Prostate gland (tissue), 2 donors: ENCODE measurements around the gene XPO5.

Experiments
- POLR2A ChIP-seq: fragments of 450-650 bp; IDR thresholded peaks from one replicate; pipeline ENCODE4 v1.6.1; 2016; ENCODE audit warnings: antibody characterized with exemption, mild to moderate bottlenecking
- POLR2AphosphoS5 ChIP-seq: sonication (generic); formaldehyde crosslinking; IDR thresholded peaks from one replicate; pipeline ENCODE4 v1.6.1; 2017; ENCODE audit warnings: antibody characterized with exemption
- TF ChIP-seq, protein P1 (sequence below), 4 experiments: fragments of 200-600 bp in 2 of 4; fragments of 450-650 bp in 2 of 4; sonication (generic) in 2 of 4; IDR thresholded peaks; 1 replicate in 3 of 4; 2 replicates in 1 of 4; pipeline ENCODE4 v1.5.1; 2016 to 2019; ENCODE audit warnings: antibody characterized with exemption in 4 of 4, mild to moderate bottlenecking in 2 of 4, moderate library complexity in 2 of 4

DNA sequence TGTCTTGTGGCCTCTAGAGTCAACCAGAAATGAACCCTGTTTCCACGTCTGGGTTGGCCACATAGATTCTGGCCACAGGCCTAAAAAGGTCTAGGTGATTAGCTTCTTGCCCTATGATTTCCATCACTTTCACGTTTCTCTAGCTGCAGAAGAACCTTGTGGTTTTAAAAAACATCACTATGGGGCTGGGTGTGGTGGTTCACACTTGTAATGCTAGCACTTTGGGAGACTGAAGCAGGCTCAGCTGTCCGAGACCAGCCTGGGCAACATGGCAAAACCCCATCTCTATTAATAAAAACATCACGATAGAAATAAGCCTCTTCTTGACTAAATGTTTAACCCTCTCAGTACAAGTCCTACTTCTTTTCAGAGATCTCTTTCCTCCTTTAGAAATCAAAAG is 31.4 kb downstream of the XPO5 start:
- TF ChIP-seq, protein P1, sequence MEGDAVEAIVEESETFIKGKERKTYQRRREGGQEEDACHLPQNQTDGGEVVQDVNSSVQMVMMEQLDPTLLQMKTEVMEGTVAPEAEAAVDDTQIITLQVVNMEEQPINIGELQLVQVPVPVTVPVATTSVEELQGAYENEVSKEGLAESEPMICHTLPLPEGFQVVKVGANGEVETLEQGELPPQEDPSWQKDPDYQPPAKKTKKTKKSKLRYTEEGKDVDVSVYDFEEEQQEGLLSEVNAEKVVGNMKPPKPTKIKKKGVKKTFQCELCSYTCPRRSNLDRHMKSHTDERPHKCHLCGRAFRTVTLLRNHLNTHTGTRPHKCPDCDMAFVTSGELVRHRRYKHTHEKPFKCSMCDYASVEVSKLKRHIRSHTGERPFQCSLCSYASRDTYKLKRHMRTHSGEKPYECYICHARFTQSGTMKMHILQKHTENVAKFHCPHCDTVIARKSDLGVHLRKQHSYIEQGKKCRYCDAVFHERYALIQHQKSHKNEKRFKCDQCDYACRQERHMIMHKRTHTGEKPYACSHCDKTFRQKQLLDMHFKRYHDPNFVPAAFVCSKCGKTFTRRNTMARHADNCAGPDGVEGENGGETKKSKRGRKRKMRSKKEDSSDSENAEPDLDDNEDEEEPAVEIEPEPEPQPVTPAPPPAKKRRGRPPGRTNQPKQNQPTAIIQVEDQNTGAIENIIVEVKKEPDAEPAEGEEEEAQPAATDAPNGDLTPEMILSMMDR (IDR thresholded peaks at IDR 0.05) = no peak
- TF ChIP-seq POLR2A (no peak), POLR2AphosphoS5 (no peak)
